Prostate gland (tissue), 2 donors: ENCODE measurements around the gene YBX2.

Experiments
- POLR2A ChIP-seq: fragments of 450-650 bp; IDR thresholded peaks from one replicate; pipeline ENCODE4 v1.6.1; 2016; ENCODE audit warnings: antibody characterized with exemption, mild to moderate bottlenecking
- TF ChIP-seq, protein P1 (sequence below), 4 experiments: fragments of 200-600 bp in 2 of 4; fragments of 450-650 bp in 2 of 4; sonication (generic) in 2 of 4; IDR thresholded peaks; 1 replicate in 3 of 4; 2 replicates in 1 of 4; pipeline ENCODE4 v1.5.1; 2016 to 2019; ENCODE audit warnings: antibody characterized with exemption in 4 of 4, mild to moderate bottlenecking in 2 of 4, moderate library complexity in 2 of 4

DNA sequence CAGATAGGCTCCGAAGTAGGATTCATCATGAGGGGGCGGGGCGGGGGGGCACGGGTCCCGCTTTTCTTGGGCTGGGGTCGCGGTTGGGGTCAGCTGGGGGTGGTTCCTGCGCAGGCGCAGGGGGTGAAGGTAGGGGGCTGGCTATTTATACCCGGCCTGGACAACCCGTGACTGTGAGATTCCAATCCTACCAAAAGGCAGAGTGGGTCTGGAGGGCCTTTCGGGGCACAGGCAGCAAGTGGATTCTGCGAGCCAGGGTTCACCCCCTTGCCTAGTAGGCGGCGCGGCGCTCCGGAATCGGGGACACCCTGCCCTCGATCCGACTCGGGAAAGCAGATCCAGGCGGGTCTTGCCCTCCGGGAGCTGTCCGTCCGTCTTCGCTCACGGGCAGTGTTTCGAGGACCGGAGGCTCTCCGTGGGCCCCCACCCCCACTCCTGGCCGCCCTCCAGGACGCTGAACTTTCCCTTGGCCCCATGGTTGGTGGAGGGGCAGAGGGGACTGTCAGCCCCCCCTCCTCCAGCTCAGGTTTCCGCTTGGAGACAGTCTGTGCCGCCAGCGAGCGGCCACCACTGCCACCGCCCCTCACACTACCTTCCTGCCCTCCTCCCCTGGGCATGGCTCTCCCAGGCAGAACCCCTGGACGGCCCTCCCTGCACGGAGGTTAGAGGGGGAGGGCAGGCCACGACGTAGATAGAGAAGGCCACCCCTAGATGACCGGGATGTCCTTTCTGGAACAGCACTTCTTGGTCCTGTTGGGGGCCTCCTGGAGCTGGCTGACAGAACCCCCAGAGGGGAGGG lies 12.3 kb downstream of the YBX2 start:
- no peak for TF ChIP-seq POLR2A
- TF ChIP-seq, protein P1, sequence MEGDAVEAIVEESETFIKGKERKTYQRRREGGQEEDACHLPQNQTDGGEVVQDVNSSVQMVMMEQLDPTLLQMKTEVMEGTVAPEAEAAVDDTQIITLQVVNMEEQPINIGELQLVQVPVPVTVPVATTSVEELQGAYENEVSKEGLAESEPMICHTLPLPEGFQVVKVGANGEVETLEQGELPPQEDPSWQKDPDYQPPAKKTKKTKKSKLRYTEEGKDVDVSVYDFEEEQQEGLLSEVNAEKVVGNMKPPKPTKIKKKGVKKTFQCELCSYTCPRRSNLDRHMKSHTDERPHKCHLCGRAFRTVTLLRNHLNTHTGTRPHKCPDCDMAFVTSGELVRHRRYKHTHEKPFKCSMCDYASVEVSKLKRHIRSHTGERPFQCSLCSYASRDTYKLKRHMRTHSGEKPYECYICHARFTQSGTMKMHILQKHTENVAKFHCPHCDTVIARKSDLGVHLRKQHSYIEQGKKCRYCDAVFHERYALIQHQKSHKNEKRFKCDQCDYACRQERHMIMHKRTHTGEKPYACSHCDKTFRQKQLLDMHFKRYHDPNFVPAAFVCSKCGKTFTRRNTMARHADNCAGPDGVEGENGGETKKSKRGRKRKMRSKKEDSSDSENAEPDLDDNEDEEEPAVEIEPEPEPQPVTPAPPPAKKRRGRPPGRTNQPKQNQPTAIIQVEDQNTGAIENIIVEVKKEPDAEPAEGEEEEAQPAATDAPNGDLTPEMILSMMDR (IDR thresholded peaks at IDR 0.05), result no peak
